Body of pancreas (tissue), 4 donors: ENCODE data around the gene ASTN2.

Experiments
- CTCF ChIP-seq, 7 experiments: fragments of 450-650 bp in 4 of 7; fragments of 200-600 bp in 3 of 7; sonication (generic) in 3 of 7; IDR thresholded peaks; one replicate each; pipeline ENCODE4 v1.5.1; 2016 to 2019; ENCODE audit warnings: antibody characterized with exemption in 7 of 7
- POLR2A ChIP-seq, 3 donors: fragments of 450-650 bp; IDR thresholded peaks; one replicate each; pipeline ENCODE4 v1.6.1; 2016; ENCODE audit warnings: antibody characterized with exemption in 3 of 3, mild to moderate bottlenecking in 2 of 3

GRCh38 chr9:116763770-116764169, 651.1 kb downstream of the ASTN2 start:
- no peak for TF ChIP-seq POLR2A (IDR thresholded peaks at IDR 0.05)
- no peak for TF ChIP-seq CTCF (IDR thresholded peaks at IDR 0.05)
